Activated T-cell treated with anti-CD3 and anti-CD28 coated beads for 48 hours (primary cell): ENCODE data around the gene SPSB2.
"Not testable (repeated sequence)": the region's sequence is repeated elsewhere in the genome, so short reads cannot be mapped to it uniquely, and the experiment has no call there.

Experiments
- DNase-seq: peaks from one replicate; pipeline ENCODE4 v3.0.0-alpha.2; 2020; ENCODE audit warnings: low read depth

The SPSB2 gene

DNA sequence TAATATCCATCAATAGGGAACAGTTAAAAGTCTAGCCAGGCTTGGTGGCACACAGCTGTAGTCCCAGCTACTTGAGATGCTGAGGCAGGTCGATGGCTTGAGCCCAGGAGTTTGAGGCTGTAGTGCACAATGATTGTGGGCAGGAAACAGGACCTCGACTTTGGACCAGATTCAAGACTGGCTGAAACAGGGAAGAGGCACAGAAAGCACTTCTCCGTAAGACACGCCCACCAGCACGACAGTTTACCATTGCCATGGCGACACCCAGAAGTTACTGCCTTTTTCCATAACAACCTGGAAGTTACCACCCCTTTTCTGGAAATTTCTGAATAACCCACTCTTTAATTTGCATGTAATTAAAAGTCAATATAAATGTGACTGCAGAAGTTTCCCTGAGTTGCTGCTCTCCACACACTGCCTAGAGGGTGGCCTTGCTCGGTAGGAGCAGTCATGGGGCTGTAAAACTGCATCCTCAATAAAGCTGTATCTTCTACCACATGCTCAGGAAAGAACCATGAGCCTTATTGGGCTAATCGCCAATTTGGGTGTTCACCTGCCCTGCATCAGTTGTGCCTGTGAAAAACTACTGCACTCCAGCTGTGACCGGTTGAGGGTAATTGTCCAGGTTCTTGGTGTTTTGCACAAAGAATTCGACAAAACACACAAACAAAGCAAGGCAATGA lies 26.9 kb upstream of the SPSB2 start:
- no peak for DNase-seq

- no peak for DNase-seq
Measured at GRCh38 chr12:6899427-6899826, 26.3 kb upstream of the SPSB2 start.

DNA sequence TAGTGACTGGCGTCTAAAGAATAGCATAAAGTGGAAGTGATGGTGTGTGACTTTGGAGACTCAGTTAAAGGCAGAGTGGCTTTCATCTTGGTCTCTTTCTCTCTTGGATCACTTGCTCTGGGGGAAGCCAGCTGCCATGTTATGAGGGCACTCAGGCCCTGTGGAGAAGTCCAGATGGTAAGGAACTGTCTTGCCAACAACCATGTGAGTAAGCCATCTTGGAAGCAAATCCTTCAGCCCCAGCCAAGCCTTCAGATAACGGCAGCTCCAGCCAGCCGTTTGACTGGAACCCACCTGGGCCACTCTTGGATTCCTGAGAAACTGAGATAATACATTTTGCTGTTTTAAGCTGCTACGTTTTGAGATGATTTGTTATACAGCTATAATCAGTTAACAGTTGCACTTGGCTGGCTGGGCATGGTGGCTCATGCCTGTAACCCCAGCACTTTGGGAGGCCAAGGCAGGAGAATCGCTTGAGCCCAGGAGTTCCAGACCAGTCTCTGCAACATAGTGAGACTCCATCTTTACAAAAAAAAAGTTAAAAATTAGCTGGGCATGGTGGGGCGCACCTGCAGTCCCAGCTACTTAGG lies 23.8 kb upstream of the SPSB2 start:
- DNase-seq = no peak

- no peak for DNase-seq
Measured at GRCh38 chr12:6894321-6894720, 21.2 kb upstream of the SPSB2 start.

DNA sequence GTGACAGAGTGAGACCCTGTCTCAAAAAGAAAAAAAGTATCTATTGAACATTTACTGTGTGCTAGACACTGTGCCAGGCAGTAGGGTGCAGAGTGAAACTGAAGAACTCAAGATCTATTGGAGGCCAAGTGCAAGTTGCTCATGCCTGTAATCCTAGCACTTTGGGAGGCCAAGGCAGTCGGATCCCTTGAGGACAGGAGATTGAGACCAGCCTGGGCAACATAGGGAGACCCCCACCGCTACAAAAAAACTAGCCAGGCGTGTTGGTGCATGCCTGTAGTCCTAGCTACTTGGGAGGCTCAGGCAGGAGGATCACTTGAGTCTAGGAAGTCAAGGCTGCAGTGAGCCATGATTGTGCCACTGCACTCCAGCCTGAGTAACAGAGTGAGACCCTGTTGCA lies 19.6 kb upstream of the SPSB2 start:
- DNase-seq = not testable (repeated sequence)

- DNase-seq = no peak
Measured at GRCh38 chr12:6891646-6892001, 18.5 kb upstream of the SPSB2 start.

DNA sequence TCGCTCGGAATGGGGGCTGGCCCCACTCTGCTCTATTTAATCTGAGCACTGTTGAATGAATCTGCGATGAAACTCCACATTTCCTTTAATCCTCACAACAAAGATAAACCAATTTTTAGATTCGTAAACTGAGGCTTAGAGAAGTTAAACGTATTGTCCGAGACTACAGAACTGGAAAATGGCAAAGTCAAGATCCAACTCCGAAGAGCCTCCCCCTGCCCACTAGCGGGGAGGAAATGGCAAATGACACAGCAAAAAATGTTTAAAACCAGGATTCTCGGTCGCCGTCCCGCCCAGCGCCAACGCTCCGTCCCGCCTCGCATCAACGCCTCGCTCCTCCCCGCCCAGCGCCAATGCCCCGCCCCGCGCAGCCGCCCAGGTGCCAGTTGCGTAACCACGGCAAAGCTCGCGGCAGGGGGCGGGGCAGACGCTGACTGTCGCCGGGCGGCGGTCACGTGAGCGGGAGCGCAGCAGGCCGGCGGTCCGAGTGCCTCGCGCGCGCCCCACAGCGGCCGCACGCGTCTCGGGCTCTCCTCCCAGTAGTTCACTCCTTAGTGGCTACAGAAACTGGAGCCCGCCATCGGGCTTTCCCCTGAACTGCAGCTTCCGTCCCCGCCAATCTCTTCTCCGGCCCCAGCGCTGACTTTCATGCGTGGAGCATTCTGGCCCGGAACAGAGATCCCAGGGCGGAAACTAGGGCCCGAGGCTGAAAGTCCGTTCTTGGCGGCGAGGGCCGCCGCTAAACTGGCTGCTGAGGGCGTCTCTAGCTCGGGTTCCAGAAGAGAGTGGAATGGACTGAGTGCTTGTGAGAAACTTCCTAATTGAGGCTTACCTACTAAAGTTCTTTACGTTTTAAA lies 17.9 kb upstream of the SPSB2 start:
- DNase-seq = peak; percentile 99

DNA sequence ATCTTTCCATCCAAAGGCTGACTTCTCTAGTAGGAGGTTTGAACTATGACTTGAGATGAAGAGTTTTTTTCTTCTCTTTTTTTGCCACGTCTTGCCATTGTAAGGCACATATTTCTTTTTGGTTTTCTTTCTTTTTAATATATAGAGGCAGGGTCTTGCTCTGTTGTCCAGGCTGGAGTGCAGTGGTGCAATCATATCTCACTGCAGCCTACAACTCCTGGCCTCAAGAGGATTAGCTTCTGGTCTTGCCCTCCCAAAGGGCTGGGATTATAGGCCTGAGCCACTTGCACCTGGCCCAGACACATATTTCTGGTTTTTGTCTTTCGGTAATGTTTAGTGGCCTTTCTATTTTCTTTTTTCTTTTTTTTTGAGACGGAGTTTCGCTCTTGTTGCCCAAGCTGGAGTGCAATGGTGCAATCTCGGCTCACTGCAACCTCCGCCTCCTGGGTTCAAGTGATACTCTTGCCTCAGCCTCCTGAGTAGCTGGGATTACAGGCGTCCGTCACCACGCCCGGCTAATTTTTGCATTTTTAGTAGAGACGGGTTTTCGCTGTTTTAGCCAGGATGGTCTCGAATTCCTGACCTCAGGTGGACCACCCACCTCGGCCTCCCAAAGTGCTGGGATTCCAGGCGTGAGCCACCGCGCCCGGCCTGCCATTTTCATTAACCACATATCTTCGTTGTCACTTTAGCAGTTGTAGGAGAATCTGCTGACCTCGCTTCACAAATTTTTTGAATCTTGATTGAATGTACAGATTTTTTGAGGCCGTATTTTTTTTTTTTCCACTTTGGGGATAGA lies 16.9 kb upstream of the SPSB2 start:
- not testable (repeated sequence) for DNase-seq

DNA sequence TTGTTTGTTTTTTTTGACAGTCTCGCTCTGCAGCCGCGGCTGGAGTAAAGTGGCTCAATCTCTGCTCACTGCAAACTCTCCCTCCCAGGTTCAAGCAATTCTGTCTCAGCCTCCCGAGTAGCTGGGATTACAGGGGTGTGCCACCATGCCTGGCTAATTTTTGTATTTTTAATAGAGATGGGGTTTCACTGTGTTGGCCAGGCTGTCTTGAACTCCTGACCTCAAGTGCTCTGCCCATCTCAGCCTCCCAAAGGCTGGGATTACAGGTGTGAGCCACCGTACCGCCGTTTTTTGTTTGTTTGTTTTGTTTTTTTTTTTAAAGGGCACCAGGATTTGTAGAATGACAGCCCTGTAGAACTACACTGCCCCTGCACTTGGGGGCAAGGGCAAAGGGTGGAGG lies 15.7 kb upstream of the SPSB2 start:
- not testable (repeated sequence) for DNase-seq

DNA sequence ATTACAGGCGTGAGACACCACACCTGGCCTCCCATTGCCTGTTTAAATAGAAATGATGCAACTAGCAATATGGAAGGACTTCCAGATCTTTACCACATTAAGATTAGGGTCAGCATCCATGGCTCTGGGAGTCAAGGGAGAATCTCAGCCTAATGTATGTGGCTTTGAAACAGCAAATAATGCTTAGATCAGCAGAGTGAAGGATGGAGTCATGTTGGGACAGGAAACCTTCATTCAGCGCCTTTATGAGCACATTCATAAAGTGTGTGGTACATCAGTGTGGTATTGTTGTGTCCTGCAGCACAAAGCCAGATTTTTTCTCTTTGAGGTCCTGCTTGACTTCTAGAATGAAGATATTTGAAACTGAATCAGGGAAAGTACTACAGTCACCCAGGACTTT lies 15.3 kb upstream of the SPSB2 start:
- DNase-seq = no peak

GRCh38 chr12:6887460-6887859 lies 14.4 kb upstream of the SPSB2 start:
- DNase-seq = no peak

- DNase-seq = not testable (repeated sequence)
Measured at GRCh38 chr12:6886206-6886999, 13.3 kb upstream of the SPSB2 start.

DNA sequence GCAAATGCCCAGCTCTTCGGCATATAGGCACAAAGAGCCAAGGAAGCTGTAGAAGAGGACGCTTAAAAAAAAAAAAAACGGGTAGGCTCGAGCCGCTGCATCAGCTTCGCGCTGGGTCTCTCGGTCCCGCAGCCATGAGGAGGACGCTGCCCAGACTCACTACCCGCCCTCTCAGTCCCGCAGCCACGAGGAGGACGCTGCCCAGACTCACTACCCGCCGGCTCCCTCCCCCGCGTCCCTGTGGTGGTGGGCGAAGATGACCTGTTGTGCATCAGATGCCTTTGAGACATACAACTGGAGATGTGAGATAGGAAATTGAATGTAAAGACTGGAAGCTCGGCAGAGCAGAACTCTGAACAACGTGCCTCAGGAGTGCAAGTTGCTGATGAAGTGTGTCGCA lies 11.4 kb upstream of the SPSB2 start:
- no peak for DNase-seq

DNA sequence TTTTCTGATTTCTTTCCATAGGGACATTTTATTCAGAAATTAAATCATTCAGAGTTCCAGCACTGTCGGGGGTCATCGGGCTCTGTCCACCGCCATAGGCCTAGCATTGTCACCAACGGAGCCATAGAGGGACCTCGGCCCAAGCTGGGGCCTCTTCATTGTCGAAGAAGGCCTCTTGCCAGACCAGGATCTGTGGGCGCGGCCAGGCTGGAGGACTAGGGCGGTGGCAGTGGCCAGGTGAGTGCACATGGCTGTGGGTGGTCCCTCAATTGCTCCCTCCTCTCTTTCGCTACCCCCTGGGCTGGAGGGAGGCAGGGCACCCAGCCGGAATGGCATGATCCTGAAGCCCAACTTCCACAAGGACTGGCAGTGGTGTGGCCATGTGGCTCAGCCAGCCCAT lies 10.6 kb upstream of the SPSB2 start:
- no peak for DNase-seq

- DNase-seq = no peak
Measured at GRCh38 chr12:6883252-6883651, 10.1 kb upstream of the SPSB2 start.

GRCh38 chr12:6879824-6880223 lies 6.7 kb upstream of the SPSB2 start:
- not testable (repeated sequence) for DNase-seq

- DNase-seq = not testable (repeated sequence)
Measured at GRCh38 chr12:6874015-6874368, 889 bp upstream of the SPSB2 start.

DNA sequence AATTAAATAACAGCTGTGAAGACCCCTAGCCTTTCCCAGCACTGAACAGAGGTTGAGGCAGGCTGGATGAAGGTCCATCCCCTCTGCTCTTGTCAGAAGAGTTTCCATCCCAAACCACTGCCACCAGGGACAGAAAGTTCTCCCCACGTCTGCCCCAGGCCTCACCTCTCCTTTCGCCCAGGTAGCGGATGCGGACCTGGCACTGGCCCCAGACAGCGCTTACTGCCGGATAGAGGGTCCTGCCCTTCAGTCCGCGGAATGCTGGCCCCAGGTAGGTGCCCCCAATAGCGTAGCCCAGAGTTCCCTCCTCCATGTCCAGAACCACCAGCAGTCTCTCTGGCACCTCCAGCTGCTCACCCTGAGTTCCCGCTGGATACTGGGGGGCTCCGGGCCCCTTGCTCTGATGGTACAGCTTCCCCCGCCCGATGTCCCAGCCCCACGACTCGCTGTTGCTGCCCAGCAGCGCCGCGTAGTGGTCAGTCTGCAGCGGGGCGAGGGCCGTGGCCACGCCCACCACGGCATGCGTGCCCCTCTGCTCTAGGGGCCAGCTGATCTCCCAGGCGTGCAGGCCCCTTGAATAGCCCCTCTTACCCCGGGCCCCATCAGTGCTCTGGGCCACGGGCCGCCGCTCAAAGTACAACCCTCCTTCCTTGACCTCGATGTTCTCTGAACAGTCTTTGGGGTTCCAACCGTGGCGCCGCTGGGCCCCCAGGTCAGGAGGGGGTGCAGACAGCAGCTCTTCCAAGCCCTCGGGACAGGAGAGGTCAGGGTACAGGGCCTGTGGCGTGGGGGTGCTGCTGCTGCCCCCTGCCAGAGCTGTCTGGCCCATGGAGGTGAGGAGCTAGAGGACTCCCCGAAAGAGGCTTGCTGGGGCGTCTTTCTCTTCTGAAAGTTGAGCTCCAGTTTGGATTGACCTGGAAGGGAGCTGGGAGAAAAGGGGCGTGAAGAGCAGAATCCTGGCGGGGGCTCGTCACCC lies 742 bp downstream of the SPSB2 start:
- peak; percentile 85 for DNase-seq

- DNase-seq = peak; percentile 52
Measured at GRCh38 chr12:6871052-6871957, 1.8 kb downstream of the SPSB2 start.
